Neural progenitor cell (in vitro differentiated cells): ENCODE data around the gene SAPCD2. TPM values are rescaled to one million over a fixed set of nuclear protein-coding genes. Genes with fewer than 3 reads are reported as not detected.

Experiments used
- DNase-seq: peaks from one replicate; pipeline ENCODE4 v3.0.0-alpha.2; 2016; ENCODE audit warnings: low spot score
- H2AFZ ChIP-seq: fragments of 200-600 bp; sonication (generic); replicated peaks from 2 replicates; pipeline ENCODE4 v1.6.1; 2016; ENCODE audit warnings: antibody characterized with exemption
- H3F3A ChIP-seq: fragments of 200-600 bp; sonication (generic); 2 replicates; pipeline ENCODE4 v1.6.1; 2016; ENCODE audit warnings: antibody characterized with exemption, low read depth
- H3K27ac ChIP-seq: fragments of 200-600 bp; sonication (generic); 2 replicates; pipeline ENCODE4 v1.5.1; 2016; ENCODE audit warnings: mild to moderate bottlenecking
- H3K27me3 ChIP-seq: fragments of 200-600 bp; sonication (generic); 2 replicates; pipeline ENCODE4 v1.6.1; 2016; ENCODE audit warnings: mild to moderate bottlenecking, moderate library complexity
- H3K36me3 ChIP-seq: fragments of 200-600 bp; sonication (generic); 2 replicates; pipeline ENCODE4 v1.5.1; 2016
- H3K4me1 ChIP-seq: fragments of 200-600 bp; sonication (generic); 2 replicates; pipeline ENCODE4 v1.6.1; 2016; ENCODE audit warnings: mixed run types
- H3K4me2 ChIP-seq: fragments of 200-600 bp; sonication (generic); 2 replicates; pipeline ENCODE4 v1.6.1; 2016
- H3K4me3 ChIP-seq: fragments of 200-600 bp; sonication (generic); 2 replicates; pipeline ENCODE4 v1.5.1; 2016
- H3K79me2 ChIP-seq: fragments of 200-600 bp; sonication (generic); 2 replicates; pipeline ENCODE4 v1.6.1; 2016; ENCODE audit warnings: low read depth
- H3K9ac ChIP-seq: fragments of 200-600 bp; sonication (generic); 2 replicates; pipeline ENCODE4 v1.6.1; 2016
- H3K9me3 ChIP-seq: fragments of 200-600 bp; sonication (generic); 2 replicates; pipeline ENCODE4 v1.5.1; 2016; ENCODE audit warnings: low read depth
- H4K20me1 ChIP-seq: fragments of 200-600 bp; sonication (generic); 2 replicates; pipeline ENCODE4 v1.6.1; 2016; ENCODE audit warnings: low read depth
- H3K27ac Mint-ChIP-seq: 3 replicates; pipeline ENCODE4 v1.8.0; 2021; ENCODE audit warnings: mixed read lengths
- H3K27me3 Mint-ChIP-seq: 2 replicates; pipeline ENCODE4 v1.8.0; 2022; ENCODE audit warnings: low read depth, mild to moderate bottlenecking, inconsistent platforms, moderate library complexity, mixed read lengths; ENCODE audit not compliant: insufficient read depth
- H3K36me3 Mint-ChIP-seq: 3 replicates; pipeline ENCODE4 v1.8.0; 2021; ENCODE audit warnings: mixed read lengths
- H3K4me1 Mint-ChIP-seq: 3 replicates; pipeline ENCODE4 v1.8.0; 2021; ENCODE audit warnings: mixed read lengths
- H3K4me3 Mint-ChIP-seq: 3 replicates; pipeline ENCODE4 v1.8.0; 2021; ENCODE audit warnings: mild to moderate bottlenecking, moderate library complexity, mixed read lengths
- H3K9me3 Mint-ChIP-seq: 3 replicates; pipeline ENCODE4 v1.8.0; 2020; ENCODE audit warnings: mixed read lengths
- EZH2 ChIP-seq: fragments of 200-600 bp; sonication (generic); IDR thresholded peaks from 2 replicates; pipeline ENCODE4 v1.6.1; 2017; ENCODE audit warnings: antibody characterized with exemption, mild to moderate bottlenecking, moderate library complexity
- EZH2phosphoT487 ChIP-seq: fragments of 200-600 bp; sonication (generic); IDR thresholded peaks from 2 replicates; pipeline ENCODE4 v1.6.1; 2017; ENCODE audit warnings: antibody characterized with exemption
- total RNA-seq: library from RNA; depleted of rRNA; stranded (reverse); fragments of >200 nt; gene quantifications from 2 replicates; pipeline ENCODE4 v1.2.3, GENCODE V29; 2015; ENCODE audit warnings: low replicate concordance
- TF ChIP-seq, protein P1 (sequence below): fragments of 200-600 bp; sonication (generic); IDR thresholded peaks from 2 replicates; pipeline ENCODE4 v1.5.1; 2017; ENCODE audit warnings: antibody characterized with exemption, mild to moderate bottlenecking

Gene SAPCD2
- total RNA-seq, 1 donor from 2014 or later = 5.7 TPM

DNA sequence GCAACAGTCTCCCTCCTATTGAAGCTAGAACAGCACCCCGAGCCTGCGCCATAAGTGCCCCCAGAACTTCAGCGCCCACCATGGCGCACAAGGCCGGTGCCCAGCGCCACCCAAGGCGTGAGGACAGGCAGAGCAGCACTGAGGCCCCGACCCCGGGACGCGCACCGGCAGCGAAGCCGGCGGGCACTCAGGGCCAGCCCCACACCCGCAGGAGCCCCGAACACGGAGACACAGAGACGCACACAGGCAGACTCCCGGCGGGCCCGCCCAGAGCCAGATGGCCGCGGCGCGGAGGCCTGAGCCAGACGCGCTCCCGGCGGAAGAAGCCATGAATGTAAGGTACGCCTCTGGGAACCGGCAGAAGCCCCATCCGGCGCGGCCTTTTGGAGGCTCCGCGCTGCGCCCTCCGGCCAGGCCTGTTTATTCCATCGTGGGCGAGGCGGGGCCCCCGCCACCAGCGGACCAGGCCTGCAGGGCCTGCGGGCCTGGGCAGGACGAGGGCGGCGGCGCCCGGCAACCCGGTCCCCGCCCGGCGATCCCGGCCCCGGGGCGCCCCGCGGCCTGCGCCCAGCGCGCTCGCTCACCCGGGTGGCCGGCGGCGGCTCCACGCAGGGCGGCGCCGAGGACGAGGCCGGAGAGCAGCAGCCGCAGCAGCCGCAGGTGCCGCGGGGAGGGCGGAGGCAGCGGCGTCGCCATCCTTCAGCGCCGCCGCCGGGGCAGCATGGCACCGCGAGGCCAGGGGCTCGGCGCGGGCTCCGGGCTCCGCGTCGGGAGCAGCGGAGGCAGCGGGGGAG is 24.9 kb downstream of the SAPCD2 start:
- TF ChIP-seq EZH2phosphoT487 (peak; percentile 42), EZH2 (peak; percentile 49)
- TF ChIP-seq, protein P1, sequence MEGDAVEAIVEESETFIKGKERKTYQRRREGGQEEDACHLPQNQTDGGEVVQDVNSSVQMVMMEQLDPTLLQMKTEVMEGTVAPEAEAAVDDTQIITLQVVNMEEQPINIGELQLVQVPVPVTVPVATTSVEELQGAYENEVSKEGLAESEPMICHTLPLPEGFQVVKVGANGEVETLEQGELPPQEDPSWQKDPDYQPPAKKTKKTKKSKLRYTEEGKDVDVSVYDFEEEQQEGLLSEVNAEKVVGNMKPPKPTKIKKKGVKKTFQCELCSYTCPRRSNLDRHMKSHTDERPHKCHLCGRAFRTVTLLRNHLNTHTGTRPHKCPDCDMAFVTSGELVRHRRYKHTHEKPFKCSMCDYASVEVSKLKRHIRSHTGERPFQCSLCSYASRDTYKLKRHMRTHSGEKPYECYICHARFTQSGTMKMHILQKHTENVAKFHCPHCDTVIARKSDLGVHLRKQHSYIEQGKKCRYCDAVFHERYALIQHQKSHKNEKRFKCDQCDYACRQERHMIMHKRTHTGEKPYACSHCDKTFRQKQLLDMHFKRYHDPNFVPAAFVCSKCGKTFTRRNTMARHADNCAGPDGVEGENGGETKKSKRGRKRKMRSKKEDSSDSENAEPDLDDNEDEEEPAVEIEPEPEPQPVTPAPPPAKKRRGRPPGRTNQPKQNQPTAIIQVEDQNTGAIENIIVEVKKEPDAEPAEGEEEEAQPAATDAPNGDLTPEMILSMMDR = no peak
- peak overlapping the region; percentile 96 for H3K4me2 ChIP-seq
- H3K36me3 ChIP-seq = no peaks in the 10 kb centered on the region
- H3K4me3 ChIP-seq = peak overlapping the region; percentile 72
- peaks cover 5% of the 10 kb centered on the region for H3F3A ChIP-seq
- no peak overlapping the region for H3K27ac Mint-ChIP-seq
- no peaks in the 10 kb centered on the region for H3K36me3 Mint-ChIP-seq
- H3K79me2 ChIP-seq = no peaks in the 10 kb centered on the region
- peak overlapping the region; percentile 95 for H2AFZ ChIP-seq
- H3K27me3 Mint-ChIP-seq = peaks cover 32% of the 10 kb centered on the region
- H3K9me3 Mint-ChIP-seq = no peaks in the 10 kb centered on the region
- H3K27ac ChIP-seq = no peak overlapping the region
- peak overlapping the region; percentile 87 for H3K4me3 Mint-ChIP-seq
- peaks cover 64% of the 10 kb centered on the region for H4K20me1 ChIP-seq
- no peaks in the 10 kb centered on the region for H3K9me3 ChIP-seq
- H3K9ac ChIP-seq = no peak overlapping the region
- DNase-seq = peak; percentile 76
- peaks cover 4% of the 10 kb centered on the region for H3K4me1 Mint-ChIP-seq
- peaks cover 6% of the 10 kb centered on the region for H3K4me1 ChIP-seq
- peaks cover 62% of the 10 kb centered on the region for H3K27me3 ChIP-seq

DNA sequence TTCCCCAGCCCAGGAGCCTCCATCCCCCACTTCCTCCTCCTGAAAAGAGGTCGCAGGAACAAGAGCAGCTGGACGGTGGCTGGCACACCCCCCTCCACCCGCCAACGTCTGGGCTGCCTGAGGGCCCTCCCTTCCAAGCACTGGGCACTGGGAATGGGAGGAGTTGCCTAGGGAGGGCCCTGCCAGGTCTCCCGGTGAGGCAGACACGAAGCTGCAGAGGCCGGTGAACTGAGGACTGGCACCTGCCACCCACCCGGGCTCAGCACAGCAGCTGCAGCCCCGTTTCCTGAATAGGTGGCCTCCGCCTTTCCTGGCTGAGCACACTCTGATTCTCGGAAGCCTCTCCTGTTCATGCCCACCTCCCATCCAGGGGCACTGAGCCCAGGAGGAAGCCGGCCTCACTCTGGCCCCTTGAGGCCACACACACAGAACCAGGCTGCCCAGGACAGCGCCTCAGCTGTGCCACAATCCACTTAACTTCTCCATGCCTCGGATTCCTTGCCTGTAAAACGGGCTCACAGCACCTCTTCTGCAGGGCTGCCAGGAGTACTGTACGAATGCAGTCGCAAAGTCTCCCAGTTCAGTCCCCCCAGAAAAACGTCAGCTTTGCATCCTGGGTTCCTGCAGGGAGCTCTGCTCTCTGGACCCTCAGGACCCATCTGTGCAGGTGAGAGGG is 25.7 kb downstream of the SAPCD2 start:
- TF ChIP-seq EZH2phosphoT487 = peak; percentile 12
- no peak for TF ChIP-seq EZH2
- Mint-ChIP-seq H3K27ac (no peak overlapping the region), H3K9me3 (no peaks in the 10 kb centered on the region), H3K27me3 (peaks cover 28% of the 10 kb centered on the region), H3K4me1 (peaks cover 4% of the 10 kb centered on the region), H3K4me3 (peak overlapping the region; percentile 80), H3K36me3 (no peaks in the 10 kb centered on the region)
- Histone ChIP-seq H3K4me3 (peak overlapping the region; percentile 72), H3K4me2 (peak overlapping the region; percentile 96), H3K27me3 (peaks cover 53% of the 10 kb centered on the region), H3K9me3 (no peaks in the 10 kb centered on the region), H3K9ac (no peak overlapping the region), H3K4me1 (peaks cover 6% of the 10 kb centered on the region), H3K27ac (no peak overlapping the region), H3K36me3 (no peaks in the 10 kb centered on the region), H3F3A (peaks cover 5% of the 10 kb centered on the region), H4K20me1 (peaks cover 58% of the 10 kb centered on the region), H2AFZ (no peak overlapping the region), H3K79me2 (no peaks in the 10 kb centered on the region)
- no peak for DNase-seq

DNA sequence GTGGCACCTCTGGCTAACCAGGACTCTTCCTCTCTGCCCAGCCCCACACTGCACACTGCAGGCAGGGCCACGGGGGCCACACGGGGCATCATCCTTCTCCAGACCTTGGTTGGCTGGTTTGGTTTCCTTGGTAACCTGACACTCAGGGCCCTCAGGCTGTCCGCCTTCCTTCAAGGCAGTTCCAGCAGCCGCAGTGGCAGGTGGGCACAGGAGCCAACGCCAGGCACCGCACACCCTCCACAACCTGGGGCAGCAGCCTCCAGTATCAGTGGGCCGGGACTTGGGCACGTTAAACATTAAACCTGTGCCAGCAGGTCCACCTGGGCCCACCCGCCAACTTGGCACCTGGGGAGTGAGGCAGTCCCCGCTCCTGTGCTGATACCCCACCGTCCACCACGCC is 26.3 kb downstream of the SAPCD2 start:
- TF ChIP-seq, protein P1 = no peak
- Histone ChIP-seq H3K27me3 (peaks cover 47% of the 10 kb centered on the region), H3F3A (peaks cover 5% of the 10 kb centered on the region), H4K20me1 (peaks cover 52% of the 10 kb centered on the region), H3K4me2 (no peak overlapping the region), H3K79me2 (no peaks in the 10 kb centered on the region), H3K27ac (no peak overlapping the region), H3K36me3 (no peaks in the 10 kb centered on the region), H3K9me3 (no peaks in the 10 kb centered on the region), H2AFZ (no peak overlapping the region), H3K4me3 (no peak overlapping the region), H3K4me1 (peaks cover 6% of the 10 kb centered on the region), H3K9ac (no peak overlapping the region)
- no peaks in the 10 kb centered on the region for H3K9me3 Mint-ChIP-seq
- DNase-seq = no peak
- peak overlapping the region; percentile 80 for H3K4me3 Mint-ChIP-seq
- H3K36me3 Mint-ChIP-seq = no peaks in the 10 kb centered on the region
- peaks cover 23% of the 10 kb centered on the region for H3K27me3 Mint-ChIP-seq
- H3K27ac Mint-ChIP-seq = no peak overlapping the region
- peaks cover 4% of the 10 kb centered on the region for H3K4me1 Mint-ChIP-seq
